GM23338 (cell line): ENCODE results near the gene SETD1A. TPM values are rescaled to one million over a fixed set of nuclear protein-coding genes. Genes with fewer than 3 reads are reported as not detected.

ENCODE experiments used
- CREB1 ChIP-seq: fragments of 250-450 bp; sonication (Bioruptor Pico); IDR thresholded peaks from 2 replicates; pipeline ENCODE4 v1.5.0; 2020; ENCODE audit warnings: low read depth, mild to moderate bottlenecking, moderate library complexity
- ETS1 ChIP-seq: IDR thresholded peaks from 2 replicates; pipeline ENCODE4 v1.6.1; 2016; ENCODE audit warnings: antibody characterized with exemption
- EZH2phosphoT487 ChIP-seq: fragments of 200-600 bp; sonication (generic); IDR thresholded peaks from one replicate; pipeline ENCODE4 v1.8.1; 2018; ENCODE audit warnings: antibody characterized with exemption; ENCODE audit not compliant: unreplicated experiment
- JUNB ChIP-seq: IDR thresholded peaks from one replicate; pipeline ENCODE4 v1.6.1; 2016; ENCODE audit warnings: antibody characterized with exemption; ENCODE audit not compliant: unreplicated experiment
- NANOG ChIP-seq: IDR thresholded peaks from 2 replicates; pipeline ENCODE4 v1.6.1; 2016; ENCODE audit warnings: antibody characterized with exemption, borderline replicate concordance
- POLR2AphosphoS5 ChIP-seq: IDR thresholded peaks from 2 replicates; pipeline ENCODE4 v1.6.1; 2016; ENCODE audit warnings: antibody characterized with exemption, low read depth
- ZNF114 ChIP-seq: fragments of 250-450 bp; sonication (Bioruptor Pico); IDR thresholded peaks from 2 replicates; pipeline ENCODE4 v1.5.0; 2020; ENCODE audit warnings: mild to moderate bottlenecking, moderate library complexity
- polyA plus RNA-seq: library from polyadenylated mRNA; unstranded; fragments of >200 nt; fragmentation: Nextera tagmentation; extraction: Ambion mirVana; gene quantifications from 2 replicates; pipeline ENCODE4 v1.2.1, GENCODE V29; 2016
- total RNA-seq: library from RNA; depleted of rRNA; stranded (reverse); fragments of >200 nt; shearing (Covaris generic); gene quantifications from 2 replicates; pipeline ENCODE4 v1.2.3, GENCODE V29; 2014
- TF ChIP-seq, protein P1 (sequence below): fragments of 250-450 bp; sonication (Bioruptor Pico); IDR thresholded peaks from 2 replicates; pipeline ENCODE4 v1.5.0; 2020; ENCODE audit warnings: mild to moderate bottlenecking, moderate library complexity

SETD1A gene
- total and polyA plus RNA-seq, 2 experiments from 2014 or later: 10.8 to 21.9 TPM

GRCh38 chr16:30997725-30998711, 40.5 kb downstream of the SETD1A start (continued):
- TF ChIP-seq, protein P1, sequence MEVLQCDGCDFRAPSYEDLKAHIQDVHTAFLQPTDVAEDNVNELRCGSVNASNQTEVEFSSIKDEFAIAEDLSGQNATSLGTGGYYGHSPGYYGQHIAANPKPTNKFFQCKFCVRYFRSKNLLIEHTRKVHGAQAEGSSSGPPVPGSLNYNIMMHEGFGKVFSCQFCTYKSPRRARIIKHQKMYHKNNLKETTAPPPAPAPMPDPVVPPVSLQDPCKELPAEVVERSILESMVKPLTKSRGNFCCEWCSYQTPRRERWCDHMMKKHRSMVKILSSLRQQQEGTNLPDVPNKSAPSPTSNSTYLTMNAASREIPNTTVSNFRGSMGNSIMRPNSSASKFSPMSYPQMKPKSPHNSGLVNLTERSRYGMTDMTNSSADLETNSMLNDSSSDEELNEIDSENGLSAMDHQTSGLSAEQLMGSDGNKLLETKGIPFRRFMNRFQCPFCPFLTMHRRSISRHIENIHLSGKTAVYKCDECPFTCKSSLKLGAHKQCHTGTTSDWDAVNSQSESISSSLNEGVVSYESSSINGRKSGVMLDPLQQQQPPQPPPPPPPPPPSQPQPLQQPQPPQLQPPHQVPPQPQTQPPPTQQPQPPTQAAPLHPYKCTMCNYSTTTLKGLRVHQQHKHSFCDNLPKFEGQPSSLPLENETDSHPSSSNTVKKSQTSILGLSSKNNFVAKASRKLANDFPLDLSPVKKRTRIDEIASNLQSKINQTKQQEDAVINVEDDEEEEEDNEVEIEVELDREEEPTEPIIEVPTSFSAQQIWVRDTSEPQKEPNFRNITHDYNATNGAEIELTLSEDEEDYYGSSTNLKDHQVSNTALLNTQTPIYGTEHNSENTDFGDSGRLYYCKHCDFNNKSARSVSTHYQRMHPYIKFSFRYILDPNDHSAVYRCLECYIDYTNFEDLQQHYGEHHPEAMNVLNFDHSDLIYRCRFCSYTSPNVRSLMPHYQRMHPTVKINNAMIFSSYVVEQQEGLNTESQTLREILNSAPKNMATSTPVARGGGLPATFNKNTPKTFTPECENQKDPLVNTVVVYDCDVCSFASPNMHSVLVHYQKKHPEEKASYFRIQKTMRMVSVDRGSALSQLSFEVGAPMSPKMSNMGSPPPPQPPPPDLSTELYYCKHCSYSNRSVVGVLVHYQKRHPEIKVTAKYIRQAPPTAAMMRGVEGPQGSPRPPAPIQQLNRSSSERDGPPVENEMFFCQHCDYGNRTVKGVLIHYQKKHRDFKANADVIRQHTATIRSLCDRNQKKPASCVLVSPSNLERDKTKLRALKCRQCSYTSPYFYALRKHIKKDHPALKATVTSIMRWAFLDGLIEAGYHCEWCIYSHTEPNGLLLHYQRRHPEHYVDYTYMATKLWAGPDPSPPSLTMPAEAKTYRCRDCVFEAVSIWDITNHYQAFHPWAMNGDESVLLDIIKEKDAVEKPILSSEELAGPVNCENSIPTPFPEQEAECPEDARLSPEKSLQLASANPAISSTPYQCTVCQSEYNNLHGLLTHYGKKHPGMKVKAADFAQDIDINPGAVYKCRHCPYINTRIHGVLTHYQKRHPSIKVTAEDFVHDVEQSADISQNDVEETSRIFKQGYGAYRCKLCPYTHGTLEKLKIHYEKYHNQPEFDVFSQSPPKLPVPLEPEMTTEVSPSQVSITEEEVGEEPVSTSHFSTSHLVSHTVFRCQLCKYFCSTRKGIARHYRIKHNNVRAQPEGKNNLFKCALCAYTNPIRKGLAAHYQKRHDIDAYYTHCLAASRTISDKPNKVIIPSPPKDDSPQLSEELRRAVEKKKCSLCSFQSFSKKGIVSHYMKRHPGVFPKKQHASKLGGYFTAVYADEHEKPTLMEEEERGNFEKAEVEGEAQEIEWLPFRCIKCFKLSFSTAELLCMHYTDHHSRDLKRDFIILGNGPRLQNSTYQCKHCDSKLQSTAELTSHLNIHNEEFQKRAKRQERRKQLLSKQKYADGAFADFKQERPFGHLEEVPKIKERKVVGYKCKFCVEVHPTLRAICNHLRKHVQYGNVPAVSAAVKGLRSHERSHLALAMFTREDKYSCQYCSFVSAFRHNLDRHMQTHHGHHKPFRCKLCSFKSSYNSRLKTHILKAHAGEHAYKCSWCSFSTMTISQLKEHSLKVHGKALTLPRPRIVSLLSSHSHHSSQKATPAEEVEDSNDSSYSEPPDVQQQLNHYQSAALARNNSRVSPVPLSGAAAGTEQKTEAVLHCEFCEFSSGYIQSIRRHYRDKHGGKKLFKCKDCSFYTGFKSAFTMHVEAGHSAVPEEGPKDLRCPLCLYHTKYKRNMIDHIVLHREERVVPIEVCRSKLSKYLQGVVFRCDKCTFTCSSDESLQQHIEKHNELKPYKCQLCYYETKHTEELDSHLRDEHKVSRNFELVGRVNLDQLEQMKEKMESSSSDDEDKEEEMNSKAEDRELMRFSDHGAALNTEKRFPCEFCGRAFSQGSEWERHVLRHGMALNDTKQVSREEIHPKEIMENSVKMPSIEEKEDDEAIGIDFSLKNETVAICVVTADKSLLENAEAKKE (CRISPR knock-in tag): no peak
- TF ChIP-seq JUNB: no peak
- TF ChIP-seq ZNF114: no peak
- no peak for TF ChIP-seq CREB1 (CRISPR knock-in tag)
- no peak for TF ChIP-seq EZH2phosphoT487
- no peak for TF ChIP-seq POLR2AphosphoS5
- no peak for TF ChIP-seq NANOG
- TF ChIP-seq ETS1: no peak
